VCaP (cell line): ENCODE results near the gene FANCE.
"Not testable (repeated sequence)": the region's sequence is repeated elsewhere in the genome, so short reads cannot be mapped to it uniquely, and the experiment has no call there.

Experiments used
- H3K27ac ChIP-seq: fragments of 450-650 bp; 2 replicates; pipeline ENCODE4 v1.5.1; 2017
- TF ChIP-seq, protein P1 (sequence below): fragments of 450-650 bp; conservative IDR thresholded peaks from 2 replicates; pipeline ENCODE4 v1.5.1; 2017; ENCODE audit warnings: mild to moderate bottlenecking, moderate library complexity

The FANCE gene

DNA sequence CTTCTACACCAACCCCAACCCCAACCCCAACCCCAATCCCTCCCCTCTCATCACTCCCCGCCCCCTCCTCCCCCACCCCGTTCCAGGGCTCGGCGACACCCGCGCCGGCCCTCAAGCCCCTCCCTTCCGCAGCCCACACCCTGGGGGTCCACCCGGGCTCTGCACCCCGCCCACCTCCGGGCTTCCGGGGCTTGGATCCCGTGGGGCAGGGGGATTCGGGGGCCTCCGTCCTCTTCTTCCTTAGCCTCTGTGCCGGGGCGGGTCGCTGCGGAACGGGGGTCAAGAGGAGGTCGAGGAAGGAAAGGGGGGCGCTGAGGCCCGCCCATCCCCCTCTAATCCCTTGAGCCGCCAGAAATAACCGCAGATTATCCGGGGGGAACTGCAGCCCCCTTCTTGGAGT, 59.9 kb downstream of the FANCE start:
- TF ChIP-seq, protein P1, sequence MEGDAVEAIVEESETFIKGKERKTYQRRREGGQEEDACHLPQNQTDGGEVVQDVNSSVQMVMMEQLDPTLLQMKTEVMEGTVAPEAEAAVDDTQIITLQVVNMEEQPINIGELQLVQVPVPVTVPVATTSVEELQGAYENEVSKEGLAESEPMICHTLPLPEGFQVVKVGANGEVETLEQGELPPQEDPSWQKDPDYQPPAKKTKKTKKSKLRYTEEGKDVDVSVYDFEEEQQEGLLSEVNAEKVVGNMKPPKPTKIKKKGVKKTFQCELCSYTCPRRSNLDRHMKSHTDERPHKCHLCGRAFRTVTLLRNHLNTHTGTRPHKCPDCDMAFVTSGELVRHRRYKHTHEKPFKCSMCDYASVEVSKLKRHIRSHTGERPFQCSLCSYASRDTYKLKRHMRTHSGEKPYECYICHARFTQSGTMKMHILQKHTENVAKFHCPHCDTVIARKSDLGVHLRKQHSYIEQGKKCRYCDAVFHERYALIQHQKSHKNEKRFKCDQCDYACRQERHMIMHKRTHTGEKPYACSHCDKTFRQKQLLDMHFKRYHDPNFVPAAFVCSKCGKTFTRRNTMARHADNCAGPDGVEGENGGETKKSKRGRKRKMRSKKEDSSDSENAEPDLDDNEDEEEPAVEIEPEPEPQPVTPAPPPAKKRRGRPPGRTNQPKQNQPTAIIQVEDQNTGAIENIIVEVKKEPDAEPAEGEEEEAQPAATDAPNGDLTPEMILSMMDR = no peak
- H3K27ac ChIP-seq = no peak overlapping the region

- no peak within 1 kb of the TSS for H3K27ac ChIP-seq
- TF ChIP-seq, protein P1 = no peak
Observed at GRCh38 chr6:35512740-35513139, 60.6 kb downstream of the FANCE start, which contains the start of gene TULP1. TULP1 (minus strand) TSS chr6:35512896; CDS start chr6:35512858, 38 bp downstream.

DNA sequence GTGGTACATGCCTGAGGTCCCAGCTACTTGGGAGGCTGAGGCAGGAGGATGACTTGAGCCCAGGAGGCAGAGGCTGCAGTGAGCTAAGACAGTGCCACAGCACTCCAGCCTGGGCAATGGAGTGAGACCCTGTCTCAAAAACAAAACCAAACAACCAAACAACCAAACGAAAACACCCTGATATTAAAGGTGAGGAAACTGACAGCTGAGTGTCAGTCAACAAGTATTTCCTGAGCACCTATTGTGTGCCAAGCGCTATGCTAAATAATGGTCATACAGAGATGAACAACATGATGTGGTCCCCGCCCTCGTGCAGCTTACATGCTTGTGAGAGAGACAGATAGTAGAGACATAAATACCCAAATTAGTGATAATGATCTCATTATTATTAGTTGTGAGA, 62.4 kb downstream of the FANCE start:
- TF ChIP-seq, protein P1 = no peak
- H3K27ac ChIP-seq = no peak overlapping the region

DNA sequence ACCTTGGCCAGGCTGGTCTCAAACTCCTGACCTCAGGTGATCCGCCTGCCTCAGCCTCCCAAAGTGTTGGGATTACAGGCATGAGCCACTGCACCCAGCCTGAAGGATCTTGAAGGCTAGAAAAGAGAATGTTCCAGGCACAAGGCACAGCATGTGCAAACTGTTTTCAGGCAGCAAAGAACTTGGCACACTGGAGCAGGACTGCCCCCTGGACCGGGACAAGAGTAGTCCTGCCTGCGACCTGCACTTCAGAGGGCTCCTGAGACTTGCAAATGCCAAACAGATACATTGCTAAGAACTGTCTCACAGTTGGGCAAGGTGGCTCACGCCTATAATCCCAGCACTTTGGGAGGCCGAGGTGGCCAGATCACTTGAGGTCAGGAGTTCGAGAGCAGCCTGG, 63.8 kb downstream of the FANCE start:
- not testable (repeated sequence) for H3K27ac ChIP-seq
